ENCODE data around the gene GRID2.
"Not testable (repeated sequence)": the region's sequence is repeated elsewhere in the genome, so short reads cannot be mapped to it uniquely, and the experiment has no call there.

- TF ChIP-seq POLR2A (IDR thresholded peaks at IDR 0.05); CTCF (IDR thresholded peaks at IDR 0.05); POLR2AphosphoS5 (IDR thresholded peaks at IDR 0.05); EP300 (IDR thresholded peaks at IDR 0.05; ENCODE audit: low read depth): not testable (repeated sequence)
Observed at GRCh38 chr4:93300780-93301555, 997.2 kb downstream of the GRID2 start.

Data from transverse colon (tissue), 4 donors.